Endothelial cell of umbilical vein (primary cell): ENCODE data around the gene ITGAX. TPM values are rescaled to one million over a fixed set of nuclear protein-coding genes. Genes with fewer than 3 reads are reported as not detected.

Experiments
- BruUV-seq: library from RNA; stranded (reverse); fragments of 400-500 nt; replicated peaks from 2 replicates; lab custom pipeline; 2021; lab: Mats Ljungman, UMichigan
- CTCF ChIA-PET: fragments of 300-600, 350-600 bp; sonication (Branson Sonifier 250); formaldehyde crosslinking; loops from one replicate; lab custom pipeline; 2021; ENCODE audit warnings: antibody characterized with exemption, inconsistent platforms; lab: Charles Lee
- POLR2A ChIA-PET: fragments of 300-600, 350-600 bp; sonication (Branson Sonifier 250); formaldehyde crosslinking; loops from one replicate; lab custom pipeline; 2021; ENCODE audit warnings: antibody characterized with exemption, inconsistent platforms; lab: Charles Lee
- DNase-seq: peaks from one replicate; pipeline ENCODE4 v3.0.0-alpha.2; 2011; ENCODE audit warnings: low read depth, low spot score
- FAIRE-seq: peaks from 2 replicates; lab custom pipeline; 2011; peaks lifted over from hg19 to GRCh38; lab: Jason Lieb, UNC
- H2AFZ ChIP-seq: 2 replicates; pipeline ENCODE4 v1.6.0; 2012; ENCODE audit warnings: low read depth, low read length, control low read depth, inconsistent platforms
- H3K27ac ChIP-seq: 2 replicates; pipeline ENCODE4 v1.5.1; 2011; ENCODE audit warnings: low read depth, mild to moderate bottlenecking, control low read depth, low read length, moderate library complexity; ENCODE audit not compliant: insufficient read depth
- H3K27me3 ChIP-seq, 2 experiments: 2 replicates each; pipeline versions ENCODE4 v1.6.0 to v1.6.1; 2011; ENCODE audit warnings: low read length in 2 of 2, mixed read lengths in 1 of 2; ENCODE audit not compliant: control insufficient read depth in 2 of 2, insufficient read depth in 2 of 2
- H3K36me3 ChIP-seq, 2 experiments: 2 replicates in 1 of 2; 3 replicates in 1 of 2; pipeline ENCODE4 v1.5.1; 2011; ENCODE audit warnings: low read length in 2 of 2, mild to moderate bottlenecking in 1 of 2, moderate library complexity in 1 of 2; ENCODE audit not compliant: control insufficient read depth in 2 of 2, insufficient read depth in 2 of 2; ENCODE audit errors: extremely low read depth in 1 of 2
- H3K4me1 ChIP-seq: 3 replicates; pipeline ENCODE4 v1.5.1; 2011; ENCODE audit warnings: mild to moderate bottlenecking, low read length; ENCODE audit not compliant: control insufficient read depth, insufficient read depth; ENCODE audit errors: extremely low read depth
- H3K4me2 ChIP-seq: 2 replicates; pipeline ENCODE4 v1.6.1; 2011; ENCODE audit warnings: low read length, control low read depth, mixed read lengths; ENCODE audit not compliant: insufficient read depth
- H3K4me3 ChIP-seq, 3 experiments: fragments of 200-600 bp in 1 of 3; sonication (generic), shearing (Covaris generic) in 1 of 3; replicated peaks in 1 of 3; 2 replicates each; pipeline ENCODE4 v1.5.1; 2011 to 2016; ENCODE audit warnings: control low read depth in 3 of 3, low read length in 3 of 3, mild to moderate bottlenecking in 2 of 3, inconsistent platforms in 1 of 3, low read depth in 1 of 3, moderate library complexity in 1 of 3; ENCODE audit not compliant: insufficient read depth in 1 of 3
- H3K79me2 ChIP-seq: 2 replicates; pipeline ENCODE4 v1.6.0; 2012; ENCODE audit warnings: low read length, inconsistent platforms; ENCODE audit not compliant: control insufficient read depth, insufficient read depth
- H3K9ac ChIP-seq: replicated peaks from 2 replicates; pipeline ENCODE3; 2011; ENCODE audit warnings: low read length, control low read depth; ENCODE audit not compliant: insufficient read depth; ENCODE audit errors: extremely low read depth
- H3K9me1 ChIP-seq: replicated peaks from 3 replicates; pipeline ENCODE4 v1.6.0; 2011; ENCODE audit warnings: mild to moderate bottlenecking, low read length; ENCODE audit not compliant: control insufficient read depth, insufficient read depth; ENCODE audit errors: extremely low read depth
- H3K9me3 ChIP-seq: replicated peaks from 2 replicates; pipeline ENCODE4 v1.5.1; 2012; ENCODE audit warnings: low read length, inconsistent platforms; ENCODE audit not compliant: control insufficient read depth, insufficient read depth
- H4K20me1 ChIP-seq: replicated peaks from 2 replicates; pipeline ENCODE3; 2011; ENCODE audit warnings: mild to moderate bottlenecking, low read length; ENCODE audit not compliant: control insufficient read depth, insufficient read depth; ENCODE audit errors: extremely low read depth
- EZH2 ChIP-seq: IDR thresholded peaks from 2 replicates; pipeline ENCODE4 v1.6.1; 2012; ENCODE audit warnings: borderline replicate concordance, low read depth, mild to moderate bottlenecking, moderate library complexity, low read length, inconsistent platforms; ENCODE audit not compliant: severe bottlenecking
- GATA2 ChIP-seq: IDR thresholded peaks from 2 replicates; pipeline ENCODE4 v1.7.0; 2011; ENCODE audit warnings: low read depth, mild to moderate bottlenecking, moderate library complexity, mixed read lengths, low read length; ENCODE audit not compliant: insufficient read length, insufficient read depth
- MYC ChIP-seq: IDR thresholded peaks from one replicate; pipeline ENCODE4 v1.6.1; 2011; ENCODE audit warnings: mild to moderate bottlenecking, low read depth, low read length
- POLR2A ChIP-seq: IDR thresholded peaks from 2 replicates; pipeline ENCODE4 v1.6.1; 2012; ENCODE audit warnings: low read depth, mild to moderate bottlenecking, control low read depth, low read length
- POLR2AphosphoS5 ChIP-seq: IDR thresholded peaks from 2 replicates; pipeline ENCODE4 v1.6.1; 2012; ENCODE audit warnings: low read depth, mild to moderate bottlenecking, control low read depth, low read length, moderate library complexity; ENCODE audit not compliant: insufficient read depth
- dilution Hi-C: fragments of 300-500 bp; cut with MboI; formaldehyde crosslinking; loops from one replicate; pipeline ENCODE4 v1.15.0; 2019; ENCODE audit warnings: low sequenced_read_pairs; ENCODE audit not compliant: extremely low pct_ligation_motif_present
- intact Hi-C: fragments of 100-400 bp; cut with micrococcal nuclease; formaldehyde crosslinking; loops from one replicate; pipeline ENCODE4 v1.10.0; 2022
- polyA plus RNA-seq, 4 experiments: library from polyadenylated mRNA; depleted of rRNA in 3 of 4; stranded (reverse) in 3 of 4; unstranded in 1 of 4; fragments of >200 nt; gene quantifications; 2 replicates each; pipeline versions ENCODE4 v1.2.1 to v1.2.3, GENCODE V29; 2011 to 2012; ENCODE audit warnings: missing spikeins in 1 of 4
- total RNA-seq: library from RNA; stranded (reverse); gene quantifications from 2 replicates; pipeline ENCODE4 v1.2.3, GENCODE V29; 2021
- TF ChIP-seq, protein P1 (sequence below), 2 donors: IDR thresholded peaks; 1 replicate in 1 of 2; 2 replicates in 1 of 2; pipeline ENCODE4 v1.5.1; 2011; ENCODE audit warnings: low read length in 2 of 2, mild to moderate bottlenecking in 2 of 2, moderate library complexity in 2 of 2, control low read depth in 1 of 2, inconsistent platforms in 1 of 2, low read depth in 1 of 2; ENCODE audit not compliant: insufficient read depth in 1 of 2; ENCODE audit errors: extremely low read depth in 1 of 2

ITGAX gene
- total and polyA plus RNA-seq, 2 donors (not counting 3 experiments of a cell fraction or from before 2014, with no cell fraction given) = 0.18 to 1.4 TPM

GRCh38 chr16:31373235-31373634, 18.3 kb downstream of the ITGAX start:
- Histone ChIP-seq H3K4me1 (no peaks in the 10 kb centered on the region), H3K27ac (no peak overlapping the region), H2AFZ (no peak overlapping the region), H3K9ac (no peak overlapping the region), H4K20me1 (no peaks in the 10 kb centered on the region), H3K9me3 (no peaks in the 10 kb centered on the region), H3K9me1 (no peaks in the 10 kb centered on the region), H3K36me3 (no peaks in the 10 kb centered on the region), H3K4me3 (no peak overlapping the region), H3K27me3 (no peaks in the 10 kb centered on the region), H3K79me2 (no peaks in the 10 kb centered on the region), H3K4me2 (no peak overlapping the region)
- no TSS peak for BruUV-seq
- no peak for TF ChIP-seq POLR2AphosphoS5
- dilution Hi-C loops = no loop called here
- ChIA-PET POLR2A (no interaction called here), CTCF (interaction anchor here (1.4 to 1.8 kb wide), 2 partner anchors 9 to 10 kb away, joined by 4 read pairs; no protein-coding TSS in a partner anchor)
- intact Hi-C loops = no loop called here
- FAIRE-seq = no peak
- no peak for DNase-seq

DNA sequence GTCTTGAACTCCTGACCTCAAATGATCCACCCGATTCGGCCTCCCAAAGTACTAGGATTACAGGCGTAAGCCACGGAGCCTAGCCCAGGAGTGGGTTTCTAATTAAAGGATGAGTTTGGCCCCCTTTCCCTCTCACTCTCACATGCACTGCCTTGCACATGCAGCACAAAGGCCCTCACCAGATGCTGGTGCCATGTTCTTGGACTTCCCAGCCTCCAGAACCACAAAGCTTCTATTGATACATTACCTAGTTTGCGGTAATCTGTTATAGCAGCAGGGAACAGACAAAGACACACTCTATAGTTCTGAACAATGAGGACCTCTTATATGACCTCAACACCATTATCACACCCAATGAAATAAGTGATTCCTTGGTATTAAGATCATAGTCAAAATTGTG, 20.3 kb downstream of the ITGAX start:
- intact Hi-C loops = no loop called here
- Histone ChIP-seq H3K9ac (no peak overlapping the region), H3K36me3 (no peaks in the 10 kb centered on the region), H3K4me1 (no peaks in the 10 kb centered on the region), H3K9me3 (no peaks in the 10 kb centered on the region), H3K27me3 (no peaks in the 10 kb centered on the region), H3K4me2 (no peak overlapping the region), H3K9me1 (no peaks in the 10 kb centered on the region), H4K20me1 (no peaks in the 10 kb centered on the region), H2AFZ (no peak overlapping the region), H3K4me3 (no peak overlapping the region), H3K79me2 (no peaks in the 10 kb centered on the region), H3K27ac (no peak overlapping the region)
- FAIRE-seq (no peak), DNase-seq (no peak)
- BruUV-seq = no TSS peak
- CTCF ChIA-PET = interaction anchor here (0.9 kb wide), 1 partner anchor 38 kb away, joined by 3 read pairs; no protein-coding TSS in a partner anchor
- TF ChIP-seq GATA2 (no peak), POLR2A (no peak), MYC (no peak), POLR2AphosphoS5 (no peak), EZH2 (no peak)
- TF ChIP-seq, protein P1, sequence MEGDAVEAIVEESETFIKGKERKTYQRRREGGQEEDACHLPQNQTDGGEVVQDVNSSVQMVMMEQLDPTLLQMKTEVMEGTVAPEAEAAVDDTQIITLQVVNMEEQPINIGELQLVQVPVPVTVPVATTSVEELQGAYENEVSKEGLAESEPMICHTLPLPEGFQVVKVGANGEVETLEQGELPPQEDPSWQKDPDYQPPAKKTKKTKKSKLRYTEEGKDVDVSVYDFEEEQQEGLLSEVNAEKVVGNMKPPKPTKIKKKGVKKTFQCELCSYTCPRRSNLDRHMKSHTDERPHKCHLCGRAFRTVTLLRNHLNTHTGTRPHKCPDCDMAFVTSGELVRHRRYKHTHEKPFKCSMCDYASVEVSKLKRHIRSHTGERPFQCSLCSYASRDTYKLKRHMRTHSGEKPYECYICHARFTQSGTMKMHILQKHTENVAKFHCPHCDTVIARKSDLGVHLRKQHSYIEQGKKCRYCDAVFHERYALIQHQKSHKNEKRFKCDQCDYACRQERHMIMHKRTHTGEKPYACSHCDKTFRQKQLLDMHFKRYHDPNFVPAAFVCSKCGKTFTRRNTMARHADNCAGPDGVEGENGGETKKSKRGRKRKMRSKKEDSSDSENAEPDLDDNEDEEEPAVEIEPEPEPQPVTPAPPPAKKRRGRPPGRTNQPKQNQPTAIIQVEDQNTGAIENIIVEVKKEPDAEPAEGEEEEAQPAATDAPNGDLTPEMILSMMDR (IDR thresholded peaks at IDR 0.05; ENCODE audit: extremely low read depth in 1 of 2, insufficient read depth in 1 of 2, low read depth in 1 of 2, low read length in 2 of 2) = no peak
- POLR2A ChIA-PET = no interaction called here
- dilution Hi-C loops = no loop called here
